SU-DHL-6 (cell line): ENCODE results near the gene NEK11.

Experiments
- EZH2phosphoT487 ChIP-seq: fragments of 200-600 bp; sonication (generic), shearing (Covaris generic); conservative IDR thresholded peaks from 2 replicates; pipeline ENCODE4 v1.6.1; 2018; ENCODE audit warnings: mild to moderate bottlenecking, antibody characterized with exemption, low read length, moderate library complexity, mixed read lengths
- TF ChIP-seq, protein P1 (sequence below): fragments of 200-600 bp; sonication (generic); IDR thresholded peaks from one replicate; pipeline ENCODE4 v1.5.1; 2017; ENCODE audit warnings: antibody characterized with exemption, mild to moderate bottlenecking, low read length, moderate library complexity; ENCODE audit not compliant: insufficient read depth, poor library complexity, severe bottlenecking

- TF ChIP-seq EZH2phosphoT487: no peak
- TF ChIP-seq, protein P1, sequence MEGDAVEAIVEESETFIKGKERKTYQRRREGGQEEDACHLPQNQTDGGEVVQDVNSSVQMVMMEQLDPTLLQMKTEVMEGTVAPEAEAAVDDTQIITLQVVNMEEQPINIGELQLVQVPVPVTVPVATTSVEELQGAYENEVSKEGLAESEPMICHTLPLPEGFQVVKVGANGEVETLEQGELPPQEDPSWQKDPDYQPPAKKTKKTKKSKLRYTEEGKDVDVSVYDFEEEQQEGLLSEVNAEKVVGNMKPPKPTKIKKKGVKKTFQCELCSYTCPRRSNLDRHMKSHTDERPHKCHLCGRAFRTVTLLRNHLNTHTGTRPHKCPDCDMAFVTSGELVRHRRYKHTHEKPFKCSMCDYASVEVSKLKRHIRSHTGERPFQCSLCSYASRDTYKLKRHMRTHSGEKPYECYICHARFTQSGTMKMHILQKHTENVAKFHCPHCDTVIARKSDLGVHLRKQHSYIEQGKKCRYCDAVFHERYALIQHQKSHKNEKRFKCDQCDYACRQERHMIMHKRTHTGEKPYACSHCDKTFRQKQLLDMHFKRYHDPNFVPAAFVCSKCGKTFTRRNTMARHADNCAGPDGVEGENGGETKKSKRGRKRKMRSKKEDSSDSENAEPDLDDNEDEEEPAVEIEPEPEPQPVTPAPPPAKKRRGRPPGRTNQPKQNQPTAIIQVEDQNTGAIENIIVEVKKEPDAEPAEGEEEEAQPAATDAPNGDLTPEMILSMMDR: no peak
Measured at GRCh38 chr3:131036200-131036816, 9.6 kb downstream of the NEK11 start.
